22Rv1 (cell line): Measurements from ENCODE around the gene CCDC142.

ENCODE experiments used
- ZFX ChIP-seq: fragments of 450-650 bp; IDR thresholded peaks from 2 replicates; pipeline ENCODE4 v1.6.1; 2017; ENCODE audit warnings: antibody characterized with exemption, borderline replicate concordance
- TF ChIP-seq, protein P1 (sequence below): fragments of 450-650 bp; IDR thresholded peaks from 2 replicates; pipeline ENCODE4 v1.5.1; 2017; ENCODE audit warnings: mild to moderate bottlenecking

DNA sequence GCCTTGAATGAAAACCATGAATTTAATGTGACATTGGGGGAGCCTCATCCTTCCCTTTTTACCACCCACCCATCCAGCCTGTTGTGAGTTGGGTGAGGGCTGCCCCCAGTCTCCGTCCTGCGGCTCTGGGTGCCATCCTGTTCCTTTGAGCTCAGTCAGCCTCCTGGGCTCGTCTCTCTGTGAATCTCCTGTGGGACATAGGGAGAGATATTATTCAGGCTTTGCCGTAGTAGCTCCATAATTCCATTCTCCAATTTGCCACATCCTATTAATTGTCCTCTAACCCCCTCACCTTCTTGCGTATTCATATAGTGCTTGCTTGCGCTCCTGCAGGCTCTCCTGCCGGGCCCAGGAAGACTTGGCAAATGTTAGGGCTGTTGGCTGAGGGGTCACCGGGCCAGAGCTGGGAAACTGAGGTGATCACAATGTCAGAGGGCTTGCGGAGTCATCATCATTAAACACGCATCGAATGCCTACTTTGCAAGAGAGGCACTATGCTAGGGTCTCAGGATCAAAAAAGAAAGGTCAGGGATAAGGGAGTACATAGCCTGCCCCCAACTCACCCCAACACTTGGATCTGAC is 43.9 kb upstream of the CCDC142 start:
- TF ChIP-seq, protein P1, sequence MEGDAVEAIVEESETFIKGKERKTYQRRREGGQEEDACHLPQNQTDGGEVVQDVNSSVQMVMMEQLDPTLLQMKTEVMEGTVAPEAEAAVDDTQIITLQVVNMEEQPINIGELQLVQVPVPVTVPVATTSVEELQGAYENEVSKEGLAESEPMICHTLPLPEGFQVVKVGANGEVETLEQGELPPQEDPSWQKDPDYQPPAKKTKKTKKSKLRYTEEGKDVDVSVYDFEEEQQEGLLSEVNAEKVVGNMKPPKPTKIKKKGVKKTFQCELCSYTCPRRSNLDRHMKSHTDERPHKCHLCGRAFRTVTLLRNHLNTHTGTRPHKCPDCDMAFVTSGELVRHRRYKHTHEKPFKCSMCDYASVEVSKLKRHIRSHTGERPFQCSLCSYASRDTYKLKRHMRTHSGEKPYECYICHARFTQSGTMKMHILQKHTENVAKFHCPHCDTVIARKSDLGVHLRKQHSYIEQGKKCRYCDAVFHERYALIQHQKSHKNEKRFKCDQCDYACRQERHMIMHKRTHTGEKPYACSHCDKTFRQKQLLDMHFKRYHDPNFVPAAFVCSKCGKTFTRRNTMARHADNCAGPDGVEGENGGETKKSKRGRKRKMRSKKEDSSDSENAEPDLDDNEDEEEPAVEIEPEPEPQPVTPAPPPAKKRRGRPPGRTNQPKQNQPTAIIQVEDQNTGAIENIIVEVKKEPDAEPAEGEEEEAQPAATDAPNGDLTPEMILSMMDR = no peak
- no peak for TF ChIP-seq ZFX
